Measurements from ENCODE around the gene RNF187. TPM values are rescaled to one million over a fixed set of nuclear protein-coding genes. Genes with fewer than 3 reads are reported as not detected.

RNF187 gene
- total RNA-seq, 1 donor from 2014 or later = 128 TPM

DNA sequence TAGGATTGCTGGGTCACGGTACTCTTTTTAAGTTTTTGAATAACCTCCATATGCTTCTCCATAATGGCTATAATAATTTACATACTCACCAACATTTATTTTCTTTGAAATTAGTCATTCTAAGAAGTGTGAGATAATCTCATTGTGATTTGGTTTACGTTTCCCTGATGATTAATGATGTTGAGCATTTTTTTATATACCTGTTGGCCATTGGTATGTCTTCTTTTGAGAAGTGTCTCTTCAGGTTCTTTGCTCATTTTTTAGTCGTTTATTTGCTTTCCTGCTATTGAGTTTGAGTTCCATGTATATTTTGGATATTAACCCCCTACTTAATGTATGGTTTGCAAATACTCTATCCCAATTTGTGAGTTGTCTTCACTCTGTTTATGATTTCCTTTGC is 9.3 kb downstream of the RNF187 start:
- DNase-seq (ENCODE audit: low read depth) = no peak
- no peaks in the 10 kb centered on the region for H3K27me3 ChIP-seq (ENCODE audit: control insufficient read depth, insufficient read depth, low read length)
- no peak overlapping the region for H3K4me3 ChIP-seq (ENCODE audit: low read depth, low read length)
- H3K36me3 ChIP-seq (ENCODE audit: control insufficient read depth, insufficient read depth, low read length) = peaks cover 4% of the 10 kb centered on the region
- TF ChIP-seq, protein P1, sequence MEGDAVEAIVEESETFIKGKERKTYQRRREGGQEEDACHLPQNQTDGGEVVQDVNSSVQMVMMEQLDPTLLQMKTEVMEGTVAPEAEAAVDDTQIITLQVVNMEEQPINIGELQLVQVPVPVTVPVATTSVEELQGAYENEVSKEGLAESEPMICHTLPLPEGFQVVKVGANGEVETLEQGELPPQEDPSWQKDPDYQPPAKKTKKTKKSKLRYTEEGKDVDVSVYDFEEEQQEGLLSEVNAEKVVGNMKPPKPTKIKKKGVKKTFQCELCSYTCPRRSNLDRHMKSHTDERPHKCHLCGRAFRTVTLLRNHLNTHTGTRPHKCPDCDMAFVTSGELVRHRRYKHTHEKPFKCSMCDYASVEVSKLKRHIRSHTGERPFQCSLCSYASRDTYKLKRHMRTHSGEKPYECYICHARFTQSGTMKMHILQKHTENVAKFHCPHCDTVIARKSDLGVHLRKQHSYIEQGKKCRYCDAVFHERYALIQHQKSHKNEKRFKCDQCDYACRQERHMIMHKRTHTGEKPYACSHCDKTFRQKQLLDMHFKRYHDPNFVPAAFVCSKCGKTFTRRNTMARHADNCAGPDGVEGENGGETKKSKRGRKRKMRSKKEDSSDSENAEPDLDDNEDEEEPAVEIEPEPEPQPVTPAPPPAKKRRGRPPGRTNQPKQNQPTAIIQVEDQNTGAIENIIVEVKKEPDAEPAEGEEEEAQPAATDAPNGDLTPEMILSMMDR (IDR thresholded peaks at IDR 0.05; ENCODE audit: insufficient read depth, low read length, poor library complexity, severe bottlenecking) = no peak

DNA sequence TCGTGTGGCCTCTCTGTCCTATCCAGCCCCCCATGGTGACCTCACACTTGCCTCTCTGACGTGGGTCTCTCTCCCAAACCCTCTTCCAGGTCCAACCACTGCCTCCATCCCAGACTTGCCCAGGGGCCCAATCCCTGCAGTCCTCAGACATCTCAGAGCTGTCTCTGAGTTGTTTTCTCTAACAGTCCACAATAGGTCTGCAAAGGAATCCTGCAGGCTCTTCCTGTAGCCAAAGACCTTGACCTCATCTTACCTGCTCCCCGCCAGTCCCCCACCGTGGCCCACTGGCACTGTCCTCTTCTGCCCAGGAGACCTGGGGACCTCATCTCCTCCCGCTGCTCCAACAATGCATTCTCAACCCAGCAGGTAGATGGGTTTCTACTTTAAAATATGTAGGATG is 10.0 kb downstream of the RNF187 start:
- no peak for DNase-seq (ENCODE audit: low read depth)
- H3K27me3 ChIP-seq (ENCODE audit: control insufficient read depth, insufficient read depth, low read length) = no peaks in the 10 kb centered on the region
- H3K36me3 ChIP-seq (ENCODE audit: control insufficient read depth, insufficient read depth, low read length) = peaks cover 4% of the 10 kb centered on the region

DNA sequence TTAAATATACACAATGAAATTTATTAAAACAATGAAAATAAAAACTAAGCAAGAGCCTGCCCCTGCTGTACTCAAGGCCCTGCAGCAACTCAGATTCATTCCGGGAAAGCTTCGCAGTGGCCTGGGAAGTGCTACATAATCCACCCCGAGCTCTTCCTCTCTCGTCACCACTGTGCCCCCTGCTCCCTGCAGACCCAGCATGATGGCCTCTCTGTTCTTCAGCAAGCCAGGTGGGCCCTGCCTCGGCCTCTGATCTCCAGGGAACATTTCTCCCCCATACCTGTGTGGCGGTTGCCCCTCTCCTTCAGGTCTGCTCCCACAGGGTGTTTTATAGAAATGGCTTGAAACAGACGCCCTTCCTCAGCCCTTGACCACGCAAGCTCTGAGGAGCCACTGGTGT is 10.6 kb downstream of the RNF187 start:
- no peak overlapping the region for H3K4me3 ChIP-seq (ENCODE audit: low read depth, low read length)
- DNase-seq (ENCODE audit: low read depth) = no peak
- no peaks in the 10 kb centered on the region for H3K27me3 ChIP-seq (ENCODE audit: control insufficient read depth, insufficient read depth, low read length)
- TF ChIP-seq, protein P1 (IDR thresholded peaks at IDR 0.05; ENCODE audit: insufficient read depth, low read length, poor library complexity, severe bottlenecking) = no peak
- H3K36me3 ChIP-seq (ENCODE audit: control insufficient read depth, insufficient read depth, low read length) = peaks cover 4% of the 10 kb centered on the region

More for the DNA sequence above, 10.0 kb downstream of the RNF187 start:
- TF ChIP-seq, protein P1 (IDR thresholded peaks at IDR 0.05; ENCODE audit: insufficient read depth, low read length, poor library complexity, severe bottlenecking) = no peak
- H3K4me3 ChIP-seq (ENCODE audit: low read depth, low read length) = no peak overlapping the region

DNA sequence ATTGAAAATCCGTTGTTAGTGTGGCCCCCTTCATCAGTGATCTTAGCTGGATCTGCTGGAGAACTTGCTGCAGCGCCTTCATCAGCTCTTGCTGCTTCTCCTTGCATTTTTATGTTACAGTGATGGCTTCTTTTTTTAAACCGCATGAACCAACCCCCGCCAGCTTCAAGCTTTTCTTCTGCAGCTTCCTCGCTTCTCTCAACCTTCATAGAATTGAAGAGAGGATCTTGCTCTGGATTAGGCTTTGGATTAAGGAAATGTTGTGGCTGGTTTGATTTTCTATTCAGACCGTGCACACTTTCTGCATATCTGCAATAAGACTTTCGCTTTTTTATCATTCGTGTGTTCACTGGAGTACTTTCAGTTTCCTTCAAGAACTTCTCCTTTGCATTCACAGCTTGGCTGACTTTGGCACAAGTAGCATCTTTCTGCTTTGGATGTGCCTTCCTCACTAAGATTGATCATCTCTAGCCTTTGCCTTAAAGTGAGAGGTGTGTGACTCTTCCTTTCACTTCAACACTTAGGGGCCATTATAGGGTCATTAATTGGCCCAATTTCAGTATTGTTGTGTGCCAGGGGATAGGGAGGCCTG is 13.1 kb downstream of the RNF187 start:
- TF ChIP-seq, protein P1 (IDR thresholded peaks at IDR 0.05; ENCODE audit: insufficient read depth, low read length, poor library complexity, severe bottlenecking) = no peak
- Histone ChIP-seq H3K36me3 (ENCODE audit: control insufficient read depth, insufficient read depth, low read length) (no peaks in the 10 kb centered on the region), H3K27me3 (ENCODE audit: control insufficient read depth, insufficient read depth, low read length) (no peaks in the 10 kb centered on the region), H3K4me3 (ENCODE audit: low read depth, low read length) (no peak overlapping the region)
- no peak for DNase-seq (ENCODE audit: low read depth)

DNA sequence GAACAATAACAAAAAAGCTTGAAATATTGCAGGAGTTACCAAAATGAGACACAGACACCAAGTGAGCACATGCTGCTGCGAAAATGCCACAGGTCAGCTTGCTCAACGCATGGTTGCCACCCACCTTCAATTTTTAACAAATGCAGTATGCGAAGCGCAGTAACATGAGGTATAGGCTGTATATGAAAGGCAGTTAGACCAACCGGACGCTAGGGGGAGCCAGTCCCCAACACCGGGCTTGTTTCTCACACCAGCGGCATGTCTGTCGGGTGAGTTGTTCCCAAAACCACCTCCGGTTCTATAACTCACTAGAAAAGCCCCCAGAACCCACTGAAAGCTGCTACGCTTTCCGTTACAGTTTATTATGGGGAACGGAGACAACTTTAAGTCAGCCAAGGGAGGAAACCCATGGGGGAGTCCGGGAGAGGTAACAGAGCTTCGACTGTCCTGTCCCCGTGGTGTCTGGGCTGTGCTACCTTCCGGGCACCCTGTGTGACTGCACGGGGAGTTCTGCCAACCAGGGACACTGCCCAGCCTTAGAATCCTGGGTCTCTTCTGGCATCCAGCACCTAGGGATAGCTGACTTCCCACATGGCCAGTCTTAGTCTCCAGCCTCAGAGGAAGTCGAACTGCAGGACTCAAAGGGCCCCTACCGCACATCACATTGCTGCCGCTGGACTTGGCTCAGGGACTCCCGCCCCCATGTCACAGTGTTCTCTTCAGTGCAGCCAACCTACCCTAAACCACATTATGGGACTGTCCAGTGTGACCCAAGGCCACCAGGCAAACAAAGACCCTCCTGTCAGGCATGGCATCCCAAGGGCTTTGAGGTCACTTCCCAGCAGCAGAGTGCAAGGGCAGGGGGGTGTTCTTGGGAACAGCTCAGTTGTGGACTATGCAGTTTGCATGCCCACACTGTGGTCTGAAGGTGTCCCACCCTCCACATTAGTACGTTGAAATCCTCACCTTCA is 14.0 kb downstream of the RNF187 start:
- DNase-seq (ENCODE audit: low read depth) = peak; percentile 41
- Histone ChIP-seq H3K4me3 (ENCODE audit: low read depth, low read length) (no peak overlapping the region), H3K27me3 (ENCODE audit: control insufficient read depth, insufficient read depth, low read length) (no peaks in the 10 kb centered on the region), H3K36me3 (ENCODE audit: control insufficient read depth, insufficient read depth, low read length) (no peaks in the 10 kb centered on the region)
- TF ChIP-seq, protein P1 (IDR thresholded peaks at IDR 0.05; ENCODE audit: insufficient read depth, low read length, poor library complexity, severe bottlenecking) = peak; percentile 94
